NCI-H226 (cell line): Measurements from ENCODE around the gene MPPED1.

Source experiments
- DNase-seq: peaks from one replicate; pipeline ENCODE4 v3.0.0-alpha.2; 2015

Gene MPPED1

GRCh38 chr22:43449831-43450225 is 38.0 kb downstream of the MPPED1 start:
- DNase-seq = no peak

DNA sequence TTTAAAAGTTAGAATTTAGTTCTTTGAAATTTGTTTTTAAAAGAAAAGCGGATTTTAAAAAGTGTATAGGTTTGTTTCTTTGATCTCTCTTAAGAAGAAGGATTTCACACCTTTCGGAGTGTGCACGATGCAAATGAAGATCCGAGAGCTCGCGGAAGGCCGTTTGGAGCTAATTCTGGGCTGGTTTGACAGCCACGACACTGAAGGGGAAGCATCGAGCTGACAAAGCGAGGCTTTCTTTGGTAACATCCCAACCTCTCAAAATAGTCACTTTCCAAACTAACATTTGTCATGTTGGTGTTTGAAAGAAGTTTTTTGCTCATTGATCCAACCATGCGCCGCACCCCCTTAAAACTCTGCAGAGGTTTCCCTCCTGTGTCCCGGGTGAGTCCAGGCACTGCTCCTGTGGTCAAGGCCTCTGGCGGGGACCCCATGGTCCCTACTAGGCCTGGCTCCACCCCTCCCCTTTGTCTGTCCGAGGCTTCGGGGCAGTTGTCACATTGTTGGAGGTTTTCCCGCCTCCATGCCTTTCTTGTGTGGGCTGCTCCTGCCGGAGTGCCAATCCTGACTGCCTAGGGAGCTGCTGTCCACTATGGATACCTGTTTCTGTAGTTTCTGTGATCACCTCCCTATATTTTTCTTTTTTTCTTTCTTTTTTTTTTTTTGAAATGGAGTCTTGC is 39.7 kb downstream of the MPPED1 start:
- no peak for DNase-seq

DNA sequence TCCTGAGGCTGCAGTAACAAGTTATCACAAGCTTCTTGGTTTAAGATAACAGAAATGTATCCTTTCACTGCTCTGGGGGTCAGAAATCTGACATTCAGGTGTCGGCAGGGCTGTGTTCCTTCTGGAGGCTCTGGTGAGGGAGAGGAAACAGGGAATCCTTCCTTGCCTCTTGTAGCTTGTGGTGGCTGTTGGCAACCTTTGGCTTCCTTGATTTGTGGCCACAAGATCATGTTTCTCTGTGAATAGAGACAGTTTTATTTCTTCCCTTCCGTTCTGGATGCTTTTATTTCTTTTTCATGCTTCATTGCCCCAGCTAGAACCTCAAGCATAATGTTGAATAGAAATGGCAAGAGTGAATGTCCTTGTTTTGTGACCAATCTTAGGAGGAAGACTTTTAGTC is 44.0 kb downstream of the MPPED1 start:
- no peak for DNase-seq

DNA sequence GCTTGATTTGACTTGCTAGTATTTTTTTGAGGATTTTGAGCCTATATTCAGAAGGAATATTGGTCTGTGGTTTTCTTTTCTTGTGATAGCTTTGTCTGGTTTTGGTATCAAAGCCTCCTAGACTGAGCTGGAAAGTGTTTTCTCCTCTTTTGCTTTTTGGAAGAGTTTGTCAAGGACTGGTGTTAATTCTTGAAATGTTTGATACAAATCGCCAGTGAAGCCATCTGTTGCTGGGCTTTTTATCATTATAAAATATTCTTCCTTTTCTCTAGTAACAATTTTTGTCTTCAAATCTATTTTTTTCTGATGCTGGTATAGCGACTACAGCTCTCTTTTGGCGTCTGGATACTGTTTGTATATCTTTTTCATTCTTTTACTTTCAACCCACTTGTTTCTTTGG is 45.2 kb downstream of the MPPED1 start:
- DNase-seq = no peak

DNA sequence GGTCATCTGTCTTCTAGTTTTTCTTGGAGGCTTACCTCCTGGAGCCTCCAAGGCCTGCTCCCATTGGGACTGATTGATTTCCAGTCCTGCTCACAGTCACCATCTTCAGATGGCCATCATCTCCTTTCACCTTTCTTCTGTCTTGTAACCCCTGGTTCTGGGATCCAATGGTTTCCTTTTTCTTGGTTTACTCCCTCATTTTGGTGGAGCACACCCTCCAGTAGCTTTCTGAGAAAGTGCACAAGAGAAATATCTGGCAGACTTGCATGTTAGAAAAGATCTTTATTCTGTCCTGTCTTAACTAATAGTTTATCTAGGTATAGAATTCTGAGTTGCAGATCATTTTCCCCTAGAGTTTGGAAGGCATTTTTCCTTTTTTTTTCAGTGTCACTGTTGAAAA is 50.9 kb downstream of the MPPED1 start:
- DNase-seq = no peak

- no peak for DNase-seq
These were observed 53.0 kb downstream of the MPPED1 start for GRCh38 chr22:43464809-43465208.

GRCh38 chr22:43465291-43466015 is 53.6 kb downstream of the MPPED1 start:
- DNase-seq = no peak

- no peak for DNase-seq
These were observed 54.9 kb downstream of the MPPED1 start for GRCh38 chr22:43466710-43467109.

DNA sequence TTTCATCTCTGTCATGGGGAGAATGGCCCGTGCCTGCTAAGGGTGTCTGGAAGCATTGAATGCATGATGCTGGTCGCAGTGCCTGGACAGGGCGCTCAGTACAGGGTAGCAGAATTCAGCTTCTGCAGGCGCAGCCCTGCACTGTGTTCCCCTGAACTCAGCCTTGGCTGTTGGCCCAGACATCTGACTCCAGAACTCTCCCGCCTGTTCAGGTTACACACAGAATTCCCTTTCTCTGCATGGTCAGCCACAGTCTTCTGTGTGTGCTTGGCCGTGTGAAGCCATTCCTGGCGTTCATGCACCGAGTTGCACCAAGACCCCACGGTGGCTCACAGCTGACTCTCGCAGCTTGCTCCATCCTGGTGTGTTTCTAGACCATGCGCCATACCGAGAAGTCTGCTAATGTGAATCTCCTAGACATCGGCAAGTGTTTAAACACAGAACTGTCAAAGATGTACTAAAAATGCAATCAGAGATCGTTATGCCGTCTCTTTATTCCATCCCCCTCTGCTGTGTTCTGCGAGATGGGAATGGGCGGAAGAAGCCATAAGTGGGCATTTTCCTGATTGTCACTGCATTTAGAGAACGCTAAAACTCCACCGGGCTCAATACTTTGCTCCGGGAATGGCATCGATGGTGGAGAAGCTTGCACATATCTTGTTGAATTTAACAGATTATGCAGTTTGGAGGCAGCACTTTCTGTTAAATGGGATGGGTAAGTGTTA is 55.6 kb downstream of the MPPED1 start:
- DNase-seq = no peak

GRCh38 chr22:43470253-43470652 is 58.4 kb downstream of the MPPED1 start:
- no peak for DNase-seq

DNA sequence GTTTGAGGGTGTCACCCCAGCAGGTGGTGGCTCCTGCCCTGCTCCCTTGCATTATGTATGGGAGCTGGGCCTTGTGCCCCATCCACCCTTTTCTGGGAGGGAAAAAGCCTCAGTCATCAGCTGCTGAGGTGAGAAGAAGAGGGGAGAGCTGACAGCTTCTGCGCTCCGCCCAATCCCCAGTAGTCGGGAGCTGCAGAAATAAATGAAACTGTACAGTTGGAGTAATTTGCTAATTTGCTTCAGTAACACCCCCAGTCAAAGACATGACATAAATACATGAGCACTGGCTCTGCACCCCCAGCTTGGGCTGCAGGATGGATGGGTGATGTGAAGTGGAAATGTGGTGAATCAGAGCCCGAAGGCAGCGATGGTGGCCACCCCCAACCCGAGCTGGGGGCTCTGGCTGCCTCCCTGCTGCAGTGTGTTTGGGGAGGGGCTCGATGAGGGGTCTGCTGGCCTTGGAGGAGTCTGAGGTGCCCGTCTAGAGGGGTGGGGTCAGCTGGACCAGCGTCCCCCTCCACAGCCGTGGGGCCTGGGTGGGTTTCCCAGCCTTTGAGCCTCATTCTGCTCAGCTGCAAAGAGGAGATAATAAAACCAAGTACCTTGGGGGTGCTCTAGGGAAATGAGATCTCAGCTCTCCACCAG is 59.2 kb downstream of the MPPED1 start:
- DNase-seq = no peak

DNA sequence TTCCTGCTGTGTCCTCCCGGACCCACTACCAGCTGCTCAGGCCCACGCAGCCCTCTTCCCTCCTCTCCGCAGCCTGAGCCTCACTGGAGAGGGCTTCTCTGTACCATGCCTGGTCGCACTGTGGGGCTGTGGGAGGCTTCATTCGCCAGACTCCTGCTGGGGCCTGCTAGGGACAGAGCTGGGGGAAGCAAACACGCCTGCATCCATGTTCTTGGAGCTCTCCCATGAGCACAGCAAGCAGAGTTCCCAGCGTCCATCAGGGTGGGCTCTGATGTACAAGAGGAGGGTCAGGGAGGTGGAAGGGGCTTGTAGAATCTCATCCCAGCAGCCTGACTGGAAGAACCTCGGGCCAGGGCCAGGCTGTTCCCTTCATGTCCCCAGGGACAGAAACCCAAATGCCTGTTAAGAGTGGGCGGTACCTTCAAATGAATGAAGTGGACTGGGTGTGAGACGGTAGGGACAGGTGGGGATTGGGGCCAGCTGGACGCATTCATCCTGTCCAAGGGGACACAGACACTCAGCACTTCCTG is 59.9 kb downstream of the MPPED1 start:
- DNase-seq = no peak

- DNase-seq = no peak
These were observed 61.2 kb downstream of the MPPED1 start for GRCh38 chr22:43473031-43473430.

GRCh38 chr22:43473441-43473840 is 61.6 kb downstream of the MPPED1 start:
- no peak for DNase-seq

DNA sequence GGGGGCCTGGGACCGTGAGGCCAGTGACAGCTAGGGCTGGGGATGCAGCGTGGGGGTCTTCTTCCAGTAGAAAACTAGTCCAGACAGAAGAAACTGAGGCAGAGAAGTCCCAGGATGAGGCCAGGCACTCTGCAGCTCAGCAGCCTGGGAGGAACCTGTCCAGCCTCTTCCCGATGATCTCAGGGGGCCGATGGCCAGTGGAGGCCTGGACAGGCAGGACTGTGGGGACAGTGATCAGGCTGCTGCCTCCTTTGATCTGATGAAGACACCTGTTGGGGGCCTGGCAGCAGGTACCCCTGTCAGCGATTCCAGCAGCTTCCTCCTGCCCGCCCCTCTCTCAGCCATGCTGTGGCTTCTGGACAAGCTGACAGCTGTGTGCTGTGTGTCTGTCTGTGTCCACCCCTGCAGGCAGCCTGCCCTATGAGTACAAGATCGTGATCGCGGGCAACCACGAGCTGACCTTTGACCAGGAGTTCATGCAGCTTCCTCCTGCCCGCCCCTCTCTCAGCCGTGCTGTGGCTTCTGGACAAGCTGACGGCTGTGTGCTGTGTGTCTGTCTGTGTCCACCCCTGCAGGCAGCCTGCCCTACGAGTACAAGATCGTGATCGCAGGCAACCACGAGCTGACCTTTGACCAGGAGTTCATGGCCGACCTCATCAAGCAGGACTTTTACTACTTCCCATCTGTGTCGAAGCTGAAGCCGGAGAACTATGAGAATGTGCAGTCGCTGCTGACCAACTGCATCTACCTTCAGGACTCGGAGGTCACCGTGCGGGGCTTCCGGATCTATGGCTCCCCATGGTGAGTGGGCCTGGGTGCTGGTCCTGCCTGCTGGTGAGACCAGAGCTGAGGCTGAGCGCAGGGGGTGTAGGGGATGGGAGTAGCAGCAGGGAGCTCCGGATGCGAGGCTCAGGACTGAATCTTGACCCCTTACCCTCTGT is 62.6 kb downstream of the MPPED1 start:
- DNase-seq = no peak

DNA sequence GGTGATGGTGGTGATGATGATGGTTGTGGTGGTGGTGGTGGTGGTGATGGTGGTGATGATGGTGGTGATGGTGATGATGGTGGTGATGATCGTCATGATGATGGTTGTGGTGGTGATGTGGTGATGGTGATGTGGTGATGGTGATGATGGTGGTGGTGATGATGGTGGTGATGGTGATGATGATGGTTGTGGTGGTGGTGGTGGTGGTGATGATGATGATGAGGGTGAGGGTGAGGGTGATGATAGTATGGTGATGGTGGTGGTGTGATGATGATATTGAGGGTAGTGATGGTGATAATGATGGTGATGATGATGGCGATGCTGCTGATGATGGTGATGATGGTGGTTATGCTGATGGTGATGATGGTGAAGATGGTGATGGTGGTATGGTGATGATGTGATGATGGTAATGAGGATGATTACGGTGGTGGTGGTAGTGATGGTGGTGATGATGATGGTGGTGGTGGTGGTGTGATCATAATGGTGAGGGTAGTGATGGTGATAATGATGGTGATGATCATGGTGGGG is 63.8 kb downstream of the MPPED1 start:
- DNase-seq = no peak

DNA sequence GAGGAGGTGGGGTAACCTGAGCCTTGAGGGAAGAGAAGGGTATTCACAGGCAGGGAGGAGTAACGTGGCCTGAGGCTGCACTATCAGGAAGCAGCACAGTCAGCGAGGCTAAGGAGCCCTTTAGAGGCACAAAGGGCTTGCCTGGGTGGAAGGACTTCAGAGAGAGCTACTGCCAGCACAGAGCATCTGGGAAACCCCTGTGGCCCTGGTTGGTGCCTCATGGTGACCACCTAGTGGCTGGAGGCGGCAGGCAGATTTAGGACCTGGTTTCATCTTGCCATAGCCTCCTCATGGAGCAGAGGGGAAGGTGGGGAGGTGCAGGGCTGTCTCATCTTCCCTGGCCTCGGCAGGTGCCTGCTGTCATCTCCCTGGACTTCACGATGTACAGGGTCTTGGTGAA is 64.5 kb downstream of the MPPED1 start:
- no peak for DNase-seq

- DNase-seq = no peak
These were observed 65.2 kb downstream of the MPPED1 start for GRCh38 chr22:43476751-43477725.

DNA sequence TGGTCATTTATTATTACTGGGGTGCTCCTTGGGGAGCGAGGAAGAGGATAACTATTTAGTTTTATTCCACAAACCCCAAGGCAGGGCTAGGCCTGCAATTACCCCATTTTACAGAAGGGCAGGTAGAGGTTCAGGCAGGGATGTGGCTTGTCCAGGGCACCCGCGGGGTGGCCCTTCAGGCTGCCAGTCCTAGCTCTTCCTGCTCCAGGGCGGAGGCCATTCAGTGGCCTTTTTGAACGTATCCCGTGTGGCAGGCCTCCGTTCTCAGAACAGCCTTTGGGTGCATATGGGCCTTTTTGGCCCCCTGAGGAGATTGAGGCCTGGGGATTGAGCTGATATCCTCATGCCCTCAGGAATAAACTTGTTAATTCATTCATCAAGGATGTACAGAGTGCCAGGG is 66.2 kb downstream of the MPPED1 start:
- no peak for DNase-seq

GRCh38 chr22:43478621-43479300 is 66.9 kb downstream of the MPPED1 start:
- no peak for DNase-seq
